LHCN-M2 (cell line): Measurements from ENCODE around the gene INSYN2B. TPM values are rescaled to one million over a fixed set of nuclear protein-coding genes. Genes with fewer than 3 reads are reported as not detected.
"Not testable (repeated sequence)": the region's sequence is repeated elsewhere in the genome, so short reads cannot be mapped to it uniquely, and the experiment has no call there.

ENCODE experiments used
- DNase-seq: peaks from one replicate; pipeline ENCODE4 v3.0.0-alpha.2; 2012; ENCODE audit warnings: low read depth
- total RNA-seq: library from RNA; depleted of rRNA; stranded (reverse); fragments of >200 nt; gene quantifications from 2 replicates; pipeline ENCODE4 v1.2.3, GENCODE V29; 2014

The INSYN2B gene
- total RNA-seq, 1 experiment from 2014 or later: 7.4 TPM

DNA sequence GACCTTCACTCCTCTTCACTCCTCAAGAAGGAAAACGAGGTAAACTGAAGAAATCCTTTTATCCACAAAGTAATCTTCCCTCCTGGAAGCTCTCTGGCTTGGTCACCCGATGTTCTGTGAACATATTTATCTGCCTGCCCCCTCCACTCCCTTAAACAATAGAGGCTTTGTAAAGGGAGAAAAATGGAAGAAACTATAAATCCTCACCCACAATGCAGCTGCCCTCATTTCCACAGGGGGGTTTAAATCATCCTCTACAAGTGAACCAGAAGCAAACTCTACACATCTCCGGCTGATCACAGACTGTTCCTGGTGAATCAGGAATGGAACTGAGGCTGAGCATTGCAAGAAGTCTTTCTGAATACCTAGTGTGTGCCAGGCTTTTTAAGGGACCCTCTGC, 7.2 kb downstream of the INSYN2B start:
- DNase-seq: no peak

DNA sequence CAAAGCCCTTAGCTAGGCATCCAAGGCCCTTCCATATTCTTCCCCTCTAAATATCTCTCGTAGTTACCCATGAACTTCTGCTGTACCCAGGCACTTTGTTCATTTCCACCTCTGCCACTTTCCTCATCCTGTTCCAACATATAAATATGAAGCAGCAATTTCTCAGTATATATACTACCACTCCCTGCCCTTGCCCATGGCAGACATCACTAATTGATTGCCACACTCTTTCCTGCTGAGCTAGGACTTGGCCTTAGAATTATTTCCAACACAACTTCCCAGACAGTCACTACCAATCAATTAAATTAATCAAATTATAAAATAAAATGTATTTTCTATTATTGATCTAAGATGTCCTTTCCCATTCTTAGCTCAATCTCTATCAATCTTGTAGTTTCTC, 8.5 kb downstream of the INSYN2B start:
- DNase-seq: no peak

DNA sequence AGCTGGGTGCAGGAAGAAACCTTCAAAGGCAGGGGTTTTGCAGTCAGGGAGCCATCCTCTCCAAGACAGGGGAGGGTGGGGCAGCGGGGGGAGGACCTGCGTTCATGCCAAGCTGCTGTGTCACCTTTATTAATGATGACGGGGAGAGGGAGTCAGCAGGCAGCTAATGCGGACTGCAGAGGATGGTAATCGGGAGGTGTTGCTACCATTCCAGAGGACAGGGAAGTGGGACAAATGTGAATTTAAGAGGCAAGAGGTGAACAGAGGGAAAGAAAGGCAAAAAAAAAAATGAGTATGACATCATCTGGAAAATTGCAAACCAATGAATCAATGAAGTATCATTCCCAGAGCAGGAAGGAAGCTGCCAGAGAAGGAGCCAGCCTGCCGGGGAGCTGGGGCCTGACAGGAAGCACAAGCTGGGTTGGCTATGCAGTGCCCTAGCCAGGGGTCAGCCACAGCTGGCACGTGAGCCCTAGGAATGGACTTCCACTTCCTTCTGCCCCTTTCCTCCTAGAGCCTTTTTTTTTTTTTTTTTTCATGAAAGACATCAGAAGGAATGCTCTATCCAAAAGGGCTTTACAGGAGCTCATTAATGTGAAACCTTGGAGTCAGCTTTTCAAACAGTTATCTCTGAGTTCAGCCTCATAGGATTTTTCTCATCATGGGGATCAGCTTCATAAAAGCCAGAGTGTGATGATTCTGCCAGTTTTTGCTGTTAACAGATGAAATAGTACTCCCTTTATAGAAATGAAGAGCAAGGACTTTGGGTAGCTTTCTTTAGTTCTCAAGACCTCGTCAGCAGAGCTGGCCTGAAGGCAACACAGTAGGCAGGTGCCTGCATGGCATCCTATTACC, 9.2 kb downstream of the INSYN2B start:
- DNase-seq: peak; percentile 83

DNA sequence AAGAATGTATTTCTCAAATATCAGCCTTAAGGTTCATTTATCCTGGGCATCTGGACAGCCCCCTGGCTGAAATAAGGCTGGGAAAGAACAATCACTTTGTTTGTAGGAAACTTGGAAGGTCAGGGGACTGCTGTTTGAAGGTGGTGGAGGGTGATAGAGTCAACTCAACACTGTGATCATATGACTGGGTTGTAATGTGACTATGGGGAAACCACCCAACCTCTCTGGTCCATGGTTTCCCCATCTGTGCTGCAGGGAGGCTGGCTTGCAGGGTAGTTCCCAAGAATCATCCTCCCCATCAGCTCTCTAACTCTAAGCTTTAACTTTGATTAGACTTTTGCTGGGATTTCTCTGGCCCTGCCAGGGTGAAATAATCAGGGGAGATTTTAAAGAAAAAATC, 10.0 kb downstream of the INSYN2B start:
- no peak for DNase-seq

DNA sequence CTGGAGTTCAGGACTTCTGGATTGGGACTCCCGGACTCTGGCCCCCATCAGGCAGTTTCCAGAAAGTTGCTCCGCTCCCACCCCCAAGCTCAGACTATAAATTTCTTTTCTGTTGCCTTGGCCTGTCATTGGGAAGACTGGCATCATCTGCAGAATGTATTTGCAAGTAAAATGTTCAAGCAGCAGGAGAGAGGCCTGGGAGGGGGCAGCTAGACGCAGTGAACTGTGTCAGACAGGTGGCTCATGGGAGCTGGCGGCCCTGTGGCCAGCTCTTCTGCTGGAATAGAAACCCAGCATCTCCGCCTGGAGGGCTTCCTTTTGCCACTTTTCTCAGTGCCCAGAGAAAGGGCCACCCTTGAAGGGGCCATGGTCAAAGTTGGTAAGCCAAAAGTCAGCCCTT, 16.0 kb downstream of the INSYN2B start:
- no peak for DNase-seq

DNA sequence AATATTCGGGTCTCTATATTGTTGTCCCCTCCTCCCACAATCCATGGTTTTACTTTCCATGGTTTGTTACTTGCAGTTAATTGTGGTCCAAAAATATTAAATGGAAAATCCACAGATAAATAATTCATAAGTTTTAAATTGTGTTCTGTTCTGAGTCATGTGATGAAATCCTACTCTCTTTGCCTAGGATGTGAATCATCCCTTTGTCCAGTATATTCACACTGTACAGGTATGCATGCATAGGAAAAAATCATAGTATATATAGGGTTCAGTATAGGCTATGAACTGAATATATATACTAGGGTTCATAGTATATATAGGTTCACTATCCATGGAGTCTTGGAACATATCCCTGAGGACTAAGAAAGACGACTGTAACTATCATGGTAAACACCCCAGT, 19.6 kb downstream of the INSYN2B start:
- no peak for DNase-seq

DNA sequence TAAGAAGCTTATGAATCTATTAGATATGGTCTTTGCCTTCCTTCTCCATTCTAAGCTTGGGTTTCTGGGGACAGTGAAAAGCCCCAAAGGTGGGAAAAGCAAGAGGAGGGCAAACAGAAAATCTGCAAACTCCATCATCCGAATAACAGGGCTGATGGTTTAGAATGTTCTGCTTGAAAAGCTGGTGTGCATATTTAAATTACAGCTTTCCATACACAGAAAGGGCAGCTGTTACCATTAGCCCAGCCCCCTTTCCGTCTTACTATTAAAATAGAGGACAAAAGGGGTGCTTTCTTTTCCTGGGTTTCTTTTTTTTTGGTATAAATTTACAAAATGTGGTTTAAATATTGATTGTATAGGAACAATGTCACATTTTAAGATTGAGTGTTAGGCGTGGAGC, 22.0 kb downstream of the INSYN2B start:
- no peak for DNase-seq

DNA sequence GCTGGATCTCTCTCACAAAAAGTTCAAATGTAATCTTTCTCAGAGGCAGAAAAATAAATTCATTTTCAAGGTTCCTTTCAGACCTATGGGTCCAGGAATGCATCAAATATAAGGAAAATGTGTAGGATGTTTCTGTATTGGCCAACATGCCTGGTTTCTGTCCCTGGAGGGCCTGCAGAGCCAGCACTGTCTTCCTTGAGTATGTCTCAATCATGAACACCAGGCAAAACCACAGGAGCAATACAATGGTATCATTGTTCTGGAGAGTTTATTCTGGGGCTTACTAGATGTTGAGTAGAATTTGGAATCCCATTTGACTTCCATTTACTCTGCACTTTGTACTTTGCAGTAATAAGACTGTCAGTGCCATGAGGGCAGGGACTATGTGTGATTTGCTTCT, 23.5 kb downstream of the INSYN2B start:
- DNase-seq: peak; percentile 39

DNA sequence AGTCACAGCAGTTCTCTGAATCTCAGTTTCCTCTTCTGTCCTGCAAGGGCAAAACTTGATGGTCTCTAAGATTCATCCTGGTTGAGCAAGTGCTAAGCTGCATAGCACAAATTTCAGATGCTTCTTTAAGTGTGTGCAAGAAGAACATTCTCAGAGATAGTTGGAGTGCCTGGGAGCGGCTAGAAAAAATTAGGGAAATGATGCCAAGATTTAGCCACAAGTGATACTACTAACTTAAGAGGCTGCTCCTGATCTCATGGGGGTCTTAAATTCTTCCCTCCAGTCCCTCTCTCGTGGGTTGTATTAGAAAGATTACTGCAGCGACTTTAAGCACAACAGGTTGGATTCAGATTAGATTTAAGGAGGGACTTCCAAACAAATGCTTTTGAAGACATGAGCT, 24.2 kb downstream of the INSYN2B start:
- no peak for DNase-seq

DNA sequence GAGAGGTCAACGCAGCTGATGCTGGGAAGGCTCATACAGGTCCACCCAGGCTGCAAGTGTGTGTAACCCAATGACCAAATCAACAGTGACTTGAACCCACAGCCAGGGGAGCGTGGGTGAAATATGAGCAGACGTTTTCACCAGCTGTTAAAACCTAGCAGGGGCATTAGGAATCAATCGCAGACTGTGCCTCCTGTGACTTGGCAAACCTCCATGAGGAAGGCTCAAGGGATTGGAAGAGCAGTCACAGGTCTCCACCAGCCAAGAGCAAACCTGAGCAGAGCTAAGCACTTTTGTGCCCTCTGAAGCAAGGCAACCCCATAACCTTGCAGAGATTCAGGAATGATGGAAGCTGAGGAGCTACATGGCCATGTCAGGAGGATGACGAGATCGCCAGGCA, 25.5 kb downstream of the INSYN2B start:
- DNase-seq: no peak

DNA sequence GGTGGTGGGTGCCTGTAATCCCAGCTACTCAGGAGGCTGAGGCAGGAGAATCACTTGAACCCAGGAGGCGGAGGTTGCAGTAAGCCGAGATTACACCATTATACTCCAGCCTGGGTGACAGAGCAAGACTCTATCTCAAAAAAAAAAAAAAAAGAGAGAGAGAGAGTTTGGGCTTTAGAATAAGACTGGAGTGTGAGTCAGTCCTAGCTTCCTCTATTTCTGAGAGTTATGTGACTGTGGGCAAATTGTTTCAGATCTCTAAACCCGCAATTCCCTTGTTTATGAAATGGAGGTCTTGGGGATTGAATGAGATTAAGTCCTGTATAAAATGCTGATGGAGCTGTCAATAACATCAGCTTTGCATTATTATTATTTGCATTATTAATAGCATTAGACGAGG, 27.1 kb downstream of the INSYN2B start:
- not testable (repeated sequence) for DNase-seq

DNA sequence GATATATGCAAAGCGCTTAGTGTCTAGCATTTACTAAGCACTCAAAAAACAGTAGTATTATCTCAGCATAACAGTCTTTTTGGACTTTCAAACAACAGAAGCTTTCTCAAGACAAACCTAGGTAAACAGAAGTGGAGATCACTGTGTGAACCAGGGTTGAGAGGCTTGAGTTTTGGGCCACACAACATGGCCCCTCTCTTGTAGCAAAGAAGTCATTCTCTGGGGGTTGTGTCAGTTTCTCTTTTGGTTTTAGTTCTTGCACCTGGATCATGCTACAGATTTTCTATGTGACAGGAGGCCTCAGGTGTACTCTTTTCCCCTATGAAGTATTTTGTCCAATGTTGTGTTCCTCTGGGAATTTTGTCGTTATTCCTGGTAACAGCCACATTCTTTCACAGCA, 30.0 kb downstream of the INSYN2B start:
- DNase-seq: no peak

DNA sequence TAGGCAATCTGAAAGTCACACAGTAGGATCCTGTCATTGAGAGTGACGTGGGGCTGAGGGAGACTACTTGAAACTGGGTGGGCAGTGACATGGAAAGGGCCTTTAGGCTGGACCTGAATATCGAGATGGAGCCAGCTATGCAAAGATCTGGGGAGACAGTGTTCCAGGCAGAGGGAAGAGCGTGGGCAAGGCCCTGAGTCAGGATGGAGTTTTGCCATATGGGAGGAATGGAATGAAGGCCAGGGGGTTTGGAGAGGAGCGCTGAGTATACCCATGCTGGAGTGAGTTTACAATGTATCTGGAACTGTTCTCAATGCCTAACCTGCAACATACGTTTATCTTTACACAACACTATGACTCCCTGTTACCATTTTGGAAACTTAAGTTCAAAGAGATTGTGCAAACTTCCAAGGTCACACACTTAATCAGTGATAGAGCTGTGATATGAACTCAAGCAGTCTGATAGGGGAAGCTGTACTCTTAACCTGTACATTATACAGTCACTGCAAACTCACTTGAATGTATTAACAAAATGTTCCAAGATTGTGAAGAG, 33.5 kb downstream of the INSYN2B start:
- DNase-seq: no peak

DNA sequence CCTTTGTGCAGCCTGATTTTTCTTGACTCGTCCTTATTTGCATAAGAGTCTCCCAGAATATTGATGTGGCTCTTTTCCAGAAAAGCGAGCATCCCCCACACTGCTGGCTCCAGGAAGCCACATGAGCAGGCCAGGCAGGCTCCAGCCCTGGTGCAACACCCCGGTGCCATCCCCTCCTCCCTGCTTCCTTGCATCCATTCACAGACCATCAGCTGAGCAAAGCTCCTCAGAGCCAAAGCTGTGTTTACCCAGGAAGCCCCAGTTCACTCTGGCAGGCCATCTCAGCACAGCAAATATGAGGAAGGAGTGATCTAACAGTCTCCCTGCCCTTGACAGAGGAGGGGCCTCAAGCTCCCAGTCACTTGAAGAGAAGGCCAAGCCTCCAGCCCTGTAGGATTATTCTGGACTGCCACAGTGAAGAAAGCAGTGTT, 34.4 kb downstream of the INSYN2B start:
- peak; percentile 32 for DNase-seq

DNA sequence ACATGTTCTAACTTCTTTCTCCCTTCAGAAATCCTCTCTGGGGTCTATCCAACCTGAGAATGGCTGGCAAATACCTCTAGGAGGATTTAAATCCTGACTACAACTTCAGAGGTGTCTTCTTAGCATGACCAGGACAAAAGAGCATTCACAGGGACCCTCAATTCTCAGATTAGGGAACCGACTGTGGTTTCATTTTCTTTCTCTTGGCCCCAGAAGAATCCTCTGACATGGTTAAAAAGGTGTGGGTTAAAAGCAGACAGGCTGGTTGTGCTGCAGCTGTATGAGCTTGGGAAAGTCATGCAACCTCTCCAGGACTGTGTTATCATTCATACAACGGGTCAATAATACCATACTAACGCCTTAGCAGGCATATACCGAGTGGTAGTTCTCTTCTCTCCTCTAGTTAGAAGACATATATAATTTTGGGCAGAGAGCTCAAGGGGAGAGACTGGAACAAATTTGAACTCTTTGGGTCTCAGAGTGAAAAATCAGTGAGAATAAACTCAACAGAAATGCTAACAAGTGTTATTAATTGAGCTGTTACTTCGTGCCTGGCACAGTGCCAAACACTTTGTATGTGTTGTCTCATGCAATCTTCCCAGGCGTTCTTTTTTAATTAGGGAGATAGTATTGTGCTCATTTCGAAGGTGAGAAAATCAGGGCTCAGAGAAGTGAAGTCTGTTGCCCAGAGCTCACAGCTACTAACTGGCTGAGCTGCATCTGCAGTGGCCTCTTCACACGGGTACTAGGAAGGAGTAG, 35.2 kb downstream of the INSYN2B start:
- DNase-seq: no peak

DNA sequence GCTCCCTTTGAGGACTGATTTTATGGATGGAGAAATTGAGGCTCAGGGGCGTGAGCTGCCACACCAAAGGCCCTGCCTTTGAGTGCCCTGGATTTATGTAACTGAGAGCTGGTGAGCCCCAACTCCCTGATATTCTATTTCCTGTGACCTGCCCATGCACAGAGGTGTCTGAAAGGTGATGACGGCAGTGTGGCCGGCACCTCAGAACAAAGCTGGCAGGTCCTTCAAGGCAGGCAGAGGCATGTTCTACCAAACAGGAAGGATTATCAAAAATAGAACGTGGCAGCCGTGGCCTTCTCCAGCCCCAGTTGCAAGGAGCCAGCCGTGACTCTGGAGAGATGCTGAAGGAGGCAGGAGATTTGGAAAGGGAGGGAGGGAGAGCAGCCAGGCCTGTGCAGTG, 36.2 kb downstream of the INSYN2B start:
- no peak for DNase-seq

DNA sequence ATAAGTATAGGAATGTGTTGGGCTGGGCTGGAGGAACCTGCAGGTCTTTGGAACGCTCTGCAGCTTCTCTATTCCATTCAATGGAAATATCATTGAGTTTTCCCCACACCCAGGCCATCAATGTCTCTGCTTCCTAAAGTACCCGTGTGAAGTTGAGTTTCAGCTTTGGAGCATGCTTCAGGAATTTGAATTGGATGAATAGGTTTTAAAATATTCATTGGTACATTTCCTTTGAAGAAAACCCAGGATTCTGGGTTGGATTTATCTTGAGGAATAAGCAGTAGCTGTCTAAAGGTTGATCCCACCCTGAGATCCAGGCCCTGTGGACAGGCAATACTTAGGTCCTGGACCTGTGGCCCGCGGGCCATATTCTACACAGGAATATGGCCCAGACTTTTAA, 37.3 kb downstream of the INSYN2B start:
- no peak for DNase-seq

DNA sequence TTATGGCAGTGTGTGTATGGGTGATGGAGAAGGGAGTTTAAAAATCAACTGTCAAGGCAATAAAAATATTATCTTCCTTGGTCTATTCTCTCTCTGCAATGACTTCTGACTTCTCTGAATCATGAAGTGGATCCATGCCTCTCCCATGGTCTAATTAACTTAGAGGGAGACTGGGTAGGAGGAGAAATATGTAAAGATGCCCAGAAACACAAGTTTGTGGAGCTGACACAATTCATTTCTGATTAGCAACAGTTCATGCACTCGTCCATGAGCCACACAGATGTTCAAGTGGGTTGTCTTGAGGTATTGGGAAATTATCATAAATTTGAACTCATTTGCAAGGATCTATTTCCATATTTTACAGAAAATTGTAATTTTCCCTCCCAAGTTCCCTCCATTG, 38.1 kb downstream of the INSYN2B start:
- DNase-seq: no peak

DNA sequence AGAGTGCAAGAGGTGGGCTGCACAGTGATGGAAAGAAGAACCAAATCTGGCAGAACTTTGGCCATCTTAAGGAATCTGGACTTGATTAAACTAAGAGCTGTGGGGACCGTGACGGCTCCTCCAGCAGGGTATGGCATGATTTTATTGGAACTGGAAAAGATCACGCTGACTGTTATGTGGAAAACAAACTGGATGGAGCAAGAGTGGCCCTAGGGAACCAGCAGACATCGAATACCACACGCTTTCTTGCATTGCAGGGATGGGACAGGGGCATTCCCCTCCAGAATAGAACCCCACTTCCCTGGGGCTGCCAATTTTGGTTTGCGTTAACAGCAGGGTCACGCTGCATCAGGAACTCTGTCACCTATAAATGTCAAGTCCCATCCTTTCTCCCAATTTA, 38.8 kb downstream of the INSYN2B start:
- DNase-seq: no peak

DNA sequence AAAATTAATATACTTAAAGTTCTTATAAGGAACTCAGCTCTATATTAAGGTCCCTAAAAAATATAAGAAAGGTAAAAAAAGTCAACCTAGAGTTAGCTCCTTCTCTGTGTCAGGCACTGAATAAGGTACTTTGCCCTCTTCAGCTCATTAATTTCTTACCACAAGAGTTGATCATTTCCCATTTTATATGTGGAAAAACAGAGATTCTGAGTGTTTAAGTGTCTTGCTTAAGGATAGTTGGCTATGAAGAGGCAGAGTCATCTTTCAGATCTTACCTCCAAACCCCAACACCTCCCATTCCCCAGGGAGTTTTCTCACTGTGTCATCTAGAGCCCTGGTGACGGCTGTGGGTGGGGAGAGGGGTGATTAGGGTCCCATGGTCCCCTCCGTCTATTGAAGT, 40.6 kb downstream of the INSYN2B start:
- DNase-seq: no peak

DNA sequence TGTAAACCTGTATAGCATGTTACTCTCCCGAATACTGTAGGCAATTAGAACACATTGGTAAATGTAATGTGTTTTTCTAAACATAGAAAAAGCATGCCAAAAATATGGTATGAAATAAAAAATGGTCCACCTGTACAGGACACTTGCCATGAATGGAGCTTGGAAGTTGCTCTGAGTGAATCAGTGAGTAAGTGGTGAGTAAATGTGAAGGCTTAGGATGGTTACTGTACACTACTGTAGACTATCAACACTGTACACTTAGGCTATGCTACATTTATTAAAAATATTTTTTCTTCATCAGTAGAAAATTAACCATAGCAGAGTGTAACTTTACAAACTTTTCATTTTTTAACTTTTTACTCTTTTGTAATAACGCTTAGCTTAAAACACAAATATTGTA, 41.9 kb downstream of the INSYN2B start:
- no peak for DNase-seq

DNA sequence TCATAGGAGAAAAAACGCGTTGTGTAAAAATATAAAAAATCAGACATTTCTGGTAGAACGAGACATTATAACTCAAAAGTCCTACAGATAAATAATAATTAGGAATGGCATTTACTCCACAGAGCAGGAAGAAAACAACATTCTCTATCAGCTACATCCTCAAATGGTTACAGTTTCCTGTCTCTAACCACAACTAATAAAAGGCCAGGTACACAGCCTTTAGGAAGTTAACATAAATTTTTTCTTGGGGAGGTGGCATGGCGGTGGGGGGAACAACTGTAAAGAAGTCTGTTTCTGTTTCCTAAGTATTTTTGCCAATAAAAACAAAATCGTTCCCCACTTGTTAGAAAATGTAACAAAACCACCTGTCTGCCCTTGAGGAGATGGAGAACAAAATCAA, 44.5 kb downstream of the INSYN2B start:
- no peak for DNase-seq

DNA sequence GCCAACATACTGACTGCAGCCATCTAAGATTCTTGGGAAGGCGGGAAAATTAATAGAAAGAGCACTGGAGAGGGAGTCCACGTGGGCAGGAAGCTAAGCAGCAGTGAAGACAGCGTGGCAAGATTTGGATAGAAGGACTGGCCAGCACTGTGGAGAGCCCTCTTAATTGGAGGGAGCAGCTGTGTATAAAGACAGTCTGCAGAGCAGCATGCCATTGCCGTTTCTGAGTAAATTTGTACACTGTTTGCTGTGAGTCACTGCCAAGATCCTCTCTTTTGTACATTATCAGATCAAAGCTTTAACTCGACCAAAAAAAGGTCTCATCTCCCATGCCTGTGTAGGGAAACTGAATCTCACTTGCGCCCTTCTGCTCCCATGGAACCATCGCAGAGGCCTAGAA, 45.3 kb downstream of the INSYN2B start:
- peak; percentile 53 for DNase-seq
